ENCODE data around the gene ESRP2. TPM values are rescaled to one million over a fixed set of nuclear protein-coding genes. Genes with fewer than 3 reads are reported as not detected.

Gene ESRP2
- total RNA-seq, 6 experiments from 2014 or later, result 0.05 to 0.14 (median 0.10) TPM; not detected in 2

- Mint-ChIP-seq H3K36me3 (ENCODE audit: low read depth) (no peaks in the 10 kb centered on the region), H3K27me3 (ENCODE audit: insufficient read depth) (peaks cover 5% of the 10 kb centered on the region), H3K4me3 (no peak overlapping the region), H3K9me3 (no peaks in the 10 kb centered on the region; the same call in 1 of the 2 replicates), H3K4me1 (ENCODE audit: low read depth) (peaks cover 29% of the 10 kb centered on the region), H3K27ac (no peak overlapping the region)
- TF ChIP-seq CTCF (IDR thresholded peaks at IDR 0.05), result no peak
- DNase-seq, result no peak
Observed at GRCh38 chr16:68233085-68233834, 2.7 kb downstream of the ESRP2 start.

GRCh38 chr16:68232335-68232734, 3.6 kb downstream of the ESRP2 start:
- Mint-ChIP-seq H3K9me3 (no peaks in the 10 kb centered on the region; the same call in 1 of the 2 replicates), H3K27me3 (ENCODE audit: insufficient read depth) (peaks cover 5% of the 10 kb centered on the region), H3K4me3 (no peak overlapping the region), H3K27ac (no peak overlapping the region), H3K4me1 (ENCODE audit: low read depth) (peaks cover 29% of the 10 kb centered on the region), H3K36me3 (ENCODE audit: low read depth) (no peaks in the 10 kb centered on the region)
- TF ChIP-seq CTCF (IDR thresholded peaks at IDR 0.05), result no peak
- DNase-seq, result no peak

GRCh38 chr16:68231384-68232136, 4.4 kb downstream of the ESRP2 start:
- Mint-ChIP-seq H3K36me3 (ENCODE audit: low read depth) (no peaks in the 10 kb centered on the region), H3K9me3 (no peaks in the 10 kb centered on the region; the same call in 1 of the 2 replicates), H3K27me3 (ENCODE audit: insufficient read depth) (peaks cover 5% of the 10 kb centered on the region), H3K4me3 (no peak overlapping the region), H3K4me1 (ENCODE audit: low read depth) (peaks cover 28% of the 10 kb centered on the region), H3K27ac (no peak overlapping the region)
- DNase-seq, result no peak
- TF ChIP-seq CTCF (IDR thresholded peaks at IDR 0.05), result no peak

- Mint-ChIP-seq H3K36me3 (ENCODE audit: low read depth) (no peaks in the 10 kb centered on the region), H3K27ac (no peak overlapping the region), H3K27me3 (ENCODE audit: insufficient read depth) (peaks cover 1% of the 10 kb centered on the region), H3K4me1 (ENCODE audit: low read depth) (peaks cover 25% of the 10 kb centered on the region), H3K4me3 (no peak overlapping the region), H3K9me3 (no peaks in the 10 kb centered on the region; the same call in 1 of the 2 replicates)
- DNase-seq, result no peak
- TF ChIP-seq CTCF (IDR thresholded peaks at IDR 0.05), result no peak
Observed at GRCh38 chr16:68230956-68231355, 5.0 kb downstream of the ESRP2 start.

- Mint-ChIP-seq H3K4me1 (ENCODE audit: low read depth) (peaks cover 25% of the 10 kb centered on the region), H3K4me3 (no peak overlapping the region), H3K27ac (no peak overlapping the region), H3K36me3 (ENCODE audit: low read depth) (no peaks in the 10 kb centered on the region), H3K27me3 (ENCODE audit: insufficient read depth) (peaks cover 1% of the 10 kb centered on the region), H3K9me3 (no peaks in the 10 kb centered on the region; the same call in 1 of the 2 replicates)
- no peak for DNase-seq
- TF ChIP-seq CTCF (IDR thresholded peaks at IDR 0.05), result no peak
Observed at GRCh38 chr16:68230176-68230571, 5.8 kb downstream of the ESRP2 start.

Data from HFFc6 (cell line).